HCT116 (cell line): ENCODE data around the gene TRAK1. TPM values are rescaled to one million over a fixed set of nuclear protein-coding genes. Genes with fewer than 3 reads are reported as not detected.

Experiments used
- ATAC-seq: fragments of 200-7000 bp; cut with Tn5 transposase; 2 replicates; pipeline ENCODE4 v1.9.1; 2020; ENCODE audit warnings: mild to moderate bottlenecking, moderate library complexity
- BruUV-seq: library from RNA; stranded (reverse); fragments of 400-500 nt; replicated peaks from 2 replicates; lab custom pipeline; 2021; lab: Mats Ljungman, UMichigan
- CTCF ChIA-PET: fragments of 300-600 bp; sonication (Branson Sonifier 250); formaldehyde crosslinking; loops from one replicate; lab custom pipeline; 2021; ENCODE audit warnings: antibody characterized with exemption; lab: Charles Lee
- POLR2A ChIA-PET: fragments of 300-600, 350-600 bp; sonication (Branson Sonifier 250); formaldehyde crosslinking; loops from one replicate; lab custom pipeline; 2021; ENCODE audit warnings: antibody characterized with exemption; lab: Charles Lee
- RAD21 ChIA-PET, 2 experiments: fragments of 300-600 bp; sonication (Branson Sonifier 250); formaldehyde crosslinking; loops; one replicate each; lab custom pipeline; 2023; ENCODE audit warnings: low total read pairs in 2 of 2; ENCODE audit not compliant: uncharacterized antibody in 2 of 2, unreplicated experiment in 2 of 2, low non-redundant PET in 1 of 2; lab: Charles Lee
- DNase-seq: peaks from one replicate; pipeline ENCODE4 v3.0.0-alpha.2; 2010; ENCODE audit warnings: low read depth, low spot score
- H2AFZ ChIP-seq: fragments of 200-600 bp; shearing (Covaris generic), sonication (generic); 2 replicates; pipeline ENCODE4 v1.6.1; 2017; ENCODE audit warnings: low read depth, mixed run types, mixed read lengths, antibody characterized with exemption, low read length; ENCODE audit not compliant: poor library complexity, severe bottlenecking
- H3K27ac ChIP-seq: 2 replicates; pipeline ENCODE4 v1.5.1; 2012; ENCODE audit warnings: low read depth, low read length
- H3K27me3 ChIP-seq: fragments of 200-600 bp; sonication (generic); 2 replicates; pipeline ENCODE4 v1.6.1; 2016; ENCODE audit warnings: mixed run types, low read length, mixed read lengths; ENCODE audit not compliant: insufficient read depth
- H3K36me3 ChIP-seq, 2 experiments: fragments of 200-500 bp in 1 of 2; fragments of 200-600 bp in 1 of 2; sonication (Bioruptor generic) in 1 of 2; sonication (generic) in 1 of 2; 2 replicates each; pipeline versions ENCODE4 v1.5.1 to v1.6.1; 2014 to 2016; ENCODE audit warnings: low read length in 2 of 2, inconsistent platforms in 1 of 2, mixed read lengths in 1 of 2, mixed run types in 1 of 2; ENCODE audit not compliant: insufficient read depth in 2 of 2, control insufficient read depth in 1 of 2
- H3K4me1 ChIP-seq, 2 experiments: fragments of 200-600 bp in 1 of 2; sonication (generic) in 1 of 2; 2 replicates each; pipeline versions ENCODE4 v1.5.1 to v1.6.1; 2012 to 2017; ENCODE audit warnings: low read length in 2 of 2, inconsistent platforms in 1 of 2, mild to moderate bottlenecking in 1 of 2, mixed read lengths in 1 of 2, mixed run types in 1 of 2, moderate library complexity in 1 of 2; ENCODE audit not compliant: insufficient read depth in 2 of 2, control insufficient read depth in 1 of 2
- H3K4me2 ChIP-seq: fragments of 200-600 bp; sonication (generic); 2 replicates; pipeline ENCODE4 v1.6.1; 2017; ENCODE audit warnings: mixed run types, low read length, mixed read lengths
- H3K4me3 ChIP-seq, 2 experiments: fragments of 200-600 bp in 1 of 2; sonication (generic) in 1 of 2; replicated peaks in 1 of 2; 2 replicates each; pipeline ENCODE4 v1.5.1; 2011 to 2016; ENCODE audit warnings: low read length in 2 of 2, control low read depth in 1 of 2, low read depth in 1 of 2, mild to moderate bottlenecking in 1 of 2, mixed read lengths in 1 of 2, mixed run types in 1 of 2
- H3K79me2 ChIP-seq: fragments of 200-600 bp; sonication (generic); 2 replicates; pipeline ENCODE4 v1.6.1; 2017; ENCODE audit warnings: mild to moderate bottlenecking, mixed run types, low read length, moderate library complexity, mixed read lengths; ENCODE audit not compliant: insufficient read depth
- H3K9ac ChIP-seq: fragments of 200-600 bp; sonication (generic); 2 replicates; pipeline ENCODE4 v1.6.1; 2016; ENCODE audit warnings: low read length, mixed read lengths
- H3K9me2 ChIP-seq: fragments of 200-600 bp; sonication (generic), shearing (Covaris generic); 2 replicates; pipeline ENCODE4 v1.6.1; 2017; ENCODE audit warnings: mixed run types, mild to moderate bottlenecking, moderate library complexity; ENCODE audit not compliant: insufficient read depth
- H3K9me3 ChIP-seq, 2 experiments: fragments of 200-500 bp in 1 of 2; fragments of 200-600 bp in 1 of 2; sonication (Bioruptor generic) in 1 of 2; sonication (generic) in 1 of 2; 2 replicates each; pipeline ENCODE4 v1.6.1; 2014 to 2017; ENCODE audit warnings: low read length in 2 of 2, mixed read lengths in 2 of 2, inconsistent platforms in 1 of 2, low read depth in 1 of 2, mild to moderate bottlenecking in 1 of 2, mixed run types in 1 of 2, moderate library complexity in 1 of 2; ENCODE audit not compliant: control insufficient read depth in 1 of 2, insufficient read depth in 1 of 2
- H4K20me1 ChIP-seq: fragments of 200-600 bp; sonication (generic), shearing (Covaris generic); 2 replicates; pipeline ENCODE4 v1.6.1; 2017; ENCODE audit warnings: mixed run types, mild to moderate bottlenecking, moderate library complexity; ENCODE audit not compliant: insufficient read depth
- CBX3 ChIP-seq: IDR thresholded peaks from 2 replicates; pipeline ENCODE4 v1.6.1; 2012; ENCODE audit warnings: low read depth
- EZH2 ChIP-seq: fragments of 200-600 bp; sonication (generic); IDR thresholded peaks from 2 replicates; pipeline ENCODE4 v1.6.1; 2017; ENCODE audit warnings: antibody characterized with exemption, mixed run types
- POLR2A ChIP-seq: IDR thresholded peaks from 2 replicates; pipeline ENCODE4 v1.7.0; 2011; ENCODE audit warnings: borderline replicate concordance; ENCODE audit not compliant: insufficient read depth, insufficient read length; ENCODE audit errors: extremely low read depth
- POLR2AphosphoS5 ChIP-seq: IDR thresholded peaks from 2 replicates; pipeline ENCODE4 v1.6.1; 2011; ENCODE audit warnings: mild to moderate bottlenecking, low read depth, low read length, moderate library complexity
- RAD21 ChIP-seq: IDR thresholded peaks from 2 replicates; pipeline ENCODE4 v1.6.1; 2012; ENCODE audit warnings: low read depth, mild to moderate bottlenecking
- SIN3A ChIP-seq: IDR thresholded peaks from 2 replicates; pipeline ENCODE4 v1.6.1; 2012; ENCODE audit warnings: low read depth
- TCF7L2 ChIP-seq: IDR thresholded peaks from 2 replicates; pipeline ENCODE4 v1.7.0; 2011; ENCODE audit warnings: borderline replicate concordance, inconsistent platforms; ENCODE audit not compliant: insufficient read depth, insufficient read length; ENCODE audit errors: extremely low read depth
- intact Hi-C: fragments of 100-400 bp; cut with micrococcal nuclease; formaldehyde crosslinking; loops from 2 replicates; pipeline ENCODE4 v1.10.0; 2022
- total RNA-seq: library from RNA; stranded (reverse); gene quantifications from one replicate; pipeline ENCODE4 v1.2.1, GENCODE V29; 2021; ENCODE audit not compliant: unreplicated experiment
- TF ChIP-seq, protein P1 (sequence below), 3 experiments: fragments of 200-600 bp in 1 of 3; sonication (generic) in 1 of 3; IDR thresholded peaks in 2 of 3; conservative IDR thresholded peaks in 1 of 3; 2 replicates each; pipeline ENCODE4 v1.5.1; 2012 to 2017; ENCODE audit warnings: low read depth in 2 of 3, low read length in 2 of 3, antibody characterized with exemption in 1 of 3, borderline replicate concordance in 1 of 3, control low read depth in 1 of 3, mild to moderate bottlenecking in 1 of 3, mixed read lengths in 1 of 3, mixed run types in 1 of 3, moderate library complexity in 1 of 3; ENCODE audit not compliant: insufficient read depth in 1 of 3
- TF ChIP-seq, protein P2 (sequence below): IDR thresholded peaks from 2 replicates; pipeline ENCODE4 v1.6.1; 2012

Gene TRAK1
- total RNA-seq, 1 experiment from 2014 or later, result 25.9 TPM

DNA sequence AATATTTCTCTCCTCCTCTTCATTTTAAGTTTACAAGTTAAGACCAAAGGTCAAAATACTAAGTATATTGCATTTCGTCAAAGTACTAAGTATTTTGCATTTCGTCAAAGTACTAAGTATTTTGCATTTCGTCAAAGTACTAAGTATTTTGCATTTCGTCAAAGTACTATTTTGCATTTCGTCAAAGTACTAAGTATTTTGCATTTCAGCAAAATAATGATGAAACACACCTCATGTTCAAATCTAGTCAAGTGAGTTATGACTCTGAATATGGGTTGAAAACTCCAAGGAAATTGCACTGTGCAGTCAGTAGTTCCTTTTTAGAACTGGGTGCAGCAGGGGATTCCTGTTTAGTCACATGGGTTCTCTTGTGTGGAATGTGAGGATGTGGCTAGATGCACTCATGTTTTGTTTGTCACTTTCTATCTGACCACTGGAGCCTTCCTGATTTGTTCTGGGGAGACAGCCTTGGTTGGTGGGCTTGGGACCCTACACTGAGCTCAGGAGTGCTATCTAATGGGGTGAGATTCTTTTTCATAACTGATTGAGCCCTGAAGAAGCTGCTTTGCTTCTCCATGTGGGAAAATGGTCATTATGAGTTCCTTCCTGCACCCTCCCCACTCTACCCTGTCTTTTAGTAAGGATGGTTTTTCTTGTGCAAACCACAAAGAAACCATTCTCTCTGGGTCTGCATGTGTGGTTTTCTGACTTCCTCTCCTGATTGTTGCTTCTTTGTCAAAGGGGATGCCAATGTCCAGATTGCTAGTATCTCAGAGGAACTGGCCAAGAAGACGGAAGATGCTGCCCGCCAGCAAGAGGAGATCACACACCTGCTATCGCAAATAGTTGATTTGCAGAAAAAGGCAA is 101.4 kb downstream of the TRAK1 start:
- peaks cover 21 to 32% of the 10 kb centered on the region in 2 experiments for H3K4me1 ChIP-seq
- ChIA-PET RAD21 (interaction anchor here in 1 of 2 experiments (1.9 kb wide), 1 partner anchor 75 kb away, joined by 15 read pairs; no protein-coding TSS in a partner anchor), POLR2A (no interaction called here), CTCF (interaction anchor here (1.7 to 6.1 kb wide), 6 partner anchors 10 to 73 kb away, joined by 3 to 185 read pairs (median 11); no protein-coding TSS in a partner anchor)
- DNase-seq (no peak), ATAC-seq (no peak)
- H3K36me3 ChIP-seq, result peaks cover 0 to 13% of the 10 kb centered on the region in 2 experiments; a peak in 1 of 4 replicates
- no peak overlapping the region for H3K4me3 ChIP-seq
- no peaks in the 10 kb centered on the region for H3K9me2 ChIP-seq
- H3K79me2 ChIP-seq, result no peaks in the 10 kb centered on the region
- intact Hi-C loops, result no loop called here
- H3K4me2 ChIP-seq, result no peak overlapping the region
- H3K27me3 ChIP-seq, result no peaks in the 10 kb centered on the region
- H4K20me1 ChIP-seq, result no peaks in the 10 kb centered on the region
- no peak overlapping the region for H3K9ac ChIP-seq
- H3K27ac ChIP-seq, result no peak overlapping the region
- TF ChIP-seq CBX3 (no peak), TCF7L2 (no peak), RAD21 (no peak), SIN3A (no peak), POLR2AphosphoS5 (no peak), EZH2 (no peak), POLR2A (no peak)
- TF ChIP-seq, protein P1, sequence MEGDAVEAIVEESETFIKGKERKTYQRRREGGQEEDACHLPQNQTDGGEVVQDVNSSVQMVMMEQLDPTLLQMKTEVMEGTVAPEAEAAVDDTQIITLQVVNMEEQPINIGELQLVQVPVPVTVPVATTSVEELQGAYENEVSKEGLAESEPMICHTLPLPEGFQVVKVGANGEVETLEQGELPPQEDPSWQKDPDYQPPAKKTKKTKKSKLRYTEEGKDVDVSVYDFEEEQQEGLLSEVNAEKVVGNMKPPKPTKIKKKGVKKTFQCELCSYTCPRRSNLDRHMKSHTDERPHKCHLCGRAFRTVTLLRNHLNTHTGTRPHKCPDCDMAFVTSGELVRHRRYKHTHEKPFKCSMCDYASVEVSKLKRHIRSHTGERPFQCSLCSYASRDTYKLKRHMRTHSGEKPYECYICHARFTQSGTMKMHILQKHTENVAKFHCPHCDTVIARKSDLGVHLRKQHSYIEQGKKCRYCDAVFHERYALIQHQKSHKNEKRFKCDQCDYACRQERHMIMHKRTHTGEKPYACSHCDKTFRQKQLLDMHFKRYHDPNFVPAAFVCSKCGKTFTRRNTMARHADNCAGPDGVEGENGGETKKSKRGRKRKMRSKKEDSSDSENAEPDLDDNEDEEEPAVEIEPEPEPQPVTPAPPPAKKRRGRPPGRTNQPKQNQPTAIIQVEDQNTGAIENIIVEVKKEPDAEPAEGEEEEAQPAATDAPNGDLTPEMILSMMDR (IDR thresholded peaks at IDR 0.05 in 2 of 3, conservative IDR thresholded peaks at IDR 0.05 in 1 of 3; ENCODE audit: borderline replicate concordance in 1 of 3, insufficient read depth in 1 of 3, low read depth in 2 of 3, low read length in 2 of 3), result no peak
- TF ChIP-seq, protein P2, sequence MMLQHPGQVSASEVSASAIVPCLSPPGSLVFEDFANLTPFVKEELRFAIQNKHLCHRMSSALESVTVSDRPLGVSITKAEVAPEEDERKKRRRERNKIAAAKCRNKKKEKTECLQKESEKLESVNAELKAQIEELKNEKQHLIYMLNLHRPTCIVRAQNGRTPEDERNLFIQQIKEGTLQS, result no peak
- no peak overlapping the region for H2AFZ ChIP-seq
- no TSS peak for BruUV-seq
- no peaks in the 10 kb centered on the region for H3K9me3 ChIP-seq
